Loucy (cell line): ENCODE data around the gene SATB2.

Experiments
- CTCF ChIP-seq: fragments of 200-600 bp; sonication (generic); conservative IDR thresholded peaks from 2 replicates; pipeline ENCODE4 v1.5.1; 2014; ENCODE audit warnings: mild to moderate bottlenecking, antibody characterized with exemption, low read length
- EZH2phosphoT487 ChIP-seq: fragments of 200-600 bp; IDR thresholded peaks from 2 replicates; pipeline ENCODE4 v1.6.1; 2018; ENCODE audit warnings: antibody characterized with exemption, mild to moderate bottlenecking, moderate library complexity, borderline replicate concordance

- no peak for TF ChIP-seq CTCF
- TF ChIP-seq EZH2phosphoT487 = no peak
Observed at GRCh38 chr2:199310771-199311585, 146.8 kb downstream of the SATB2 start.
